Lower leg skin (tissue), 3 donors: ENCODE measurements around the gene SHANK1.

ENCODE experiments used
- POLR2A ChIP-seq, 2 donors: fragments of 450-650 bp; IDR thresholded peaks; one replicate each; pipeline ENCODE4 v1.6.1; 2016 to 2017; ENCODE audit warnings: antibody characterized with exemption in 2 of 2, mild to moderate bottlenecking in 1 of 2, moderate library complexity in 1 of 2
- TF ChIP-seq, protein P1 (sequence below), 3 donors: fragments of 450-650 bp; IDR thresholded peaks; one replicate each; pipeline ENCODE4 v1.5.1; 2016; ENCODE audit warnings: antibody characterized with exemption in 3 of 3, mild to moderate bottlenecking in 3 of 3, moderate library complexity in 2 of 3

GRCh38 chr19:50640368-50640767, 79.2 kb downstream of the SHANK1 start:
- TF ChIP-seq, protein P1, sequence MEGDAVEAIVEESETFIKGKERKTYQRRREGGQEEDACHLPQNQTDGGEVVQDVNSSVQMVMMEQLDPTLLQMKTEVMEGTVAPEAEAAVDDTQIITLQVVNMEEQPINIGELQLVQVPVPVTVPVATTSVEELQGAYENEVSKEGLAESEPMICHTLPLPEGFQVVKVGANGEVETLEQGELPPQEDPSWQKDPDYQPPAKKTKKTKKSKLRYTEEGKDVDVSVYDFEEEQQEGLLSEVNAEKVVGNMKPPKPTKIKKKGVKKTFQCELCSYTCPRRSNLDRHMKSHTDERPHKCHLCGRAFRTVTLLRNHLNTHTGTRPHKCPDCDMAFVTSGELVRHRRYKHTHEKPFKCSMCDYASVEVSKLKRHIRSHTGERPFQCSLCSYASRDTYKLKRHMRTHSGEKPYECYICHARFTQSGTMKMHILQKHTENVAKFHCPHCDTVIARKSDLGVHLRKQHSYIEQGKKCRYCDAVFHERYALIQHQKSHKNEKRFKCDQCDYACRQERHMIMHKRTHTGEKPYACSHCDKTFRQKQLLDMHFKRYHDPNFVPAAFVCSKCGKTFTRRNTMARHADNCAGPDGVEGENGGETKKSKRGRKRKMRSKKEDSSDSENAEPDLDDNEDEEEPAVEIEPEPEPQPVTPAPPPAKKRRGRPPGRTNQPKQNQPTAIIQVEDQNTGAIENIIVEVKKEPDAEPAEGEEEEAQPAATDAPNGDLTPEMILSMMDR (IDR thresholded peaks at IDR 0.05) = no peak
- no peak for TF ChIP-seq POLR2A (IDR thresholded peaks at IDR 0.05)
